GM10847 (cell line): ENCODE data around the gene VAX1.

Source experiments
- POLR2A ChIP-seq: IDR thresholded peaks from 2 replicates; pipeline ENCODE4 v1.6.1; 2011; ENCODE audit not compliant: insufficient read length; ENCODE audit errors: extremely low read depth

The VAX1 gene

GRCh38 chr10:117137911-117138642 is at the start of gene VAX1:
VAX1 (minus strand) TSS chr10:117138270; CDS start chr10:117138056, 214 bp downstream.
- no peak for TF ChIP-seq POLR2A

GRCh38 chr10:117186832-117187615 is 49.0 kb upstream of the VAX1 start:
- no peak for TF ChIP-seq POLR2A

GRCh38 chr10:117184821-117185220 is 46.8 kb upstream of the VAX1 start:
- TF ChIP-seq POLR2A: no peak

GRCh38 chr10:117184296-117184695 is 46.2 kb upstream of the VAX1 start:
- no peak for TF ChIP-seq POLR2A

GRCh38 chr10:117178190-117178589 is 40.1 kb upstream of the VAX1 start:
- TF ChIP-seq POLR2A: no peak

- no peak for TF ChIP-seq POLR2A
Measured at GRCh38 chr10:117175901-117176534, 37.9 kb upstream of the VAX1 start.

GRCh38 chr10:117175215-117175900 is 37.3 kb upstream of the VAX1 start:
- no peak for TF ChIP-seq POLR2A

- TF ChIP-seq POLR2A: no peak
Measured at GRCh38 chr10:117174439-117175214, 36.6 kb upstream of the VAX1 start.

- TF ChIP-seq POLR2A: no peak
Measured at GRCh38 chr10:117170244-117170643, 32.2 kb upstream of the VAX1 start.

GRCh38 chr10:117169480-117169879 is 31.4 kb upstream of the VAX1 start:
- no peak for TF ChIP-seq POLR2A

- no peak for TF ChIP-seq POLR2A
Measured at GRCh38 chr10:117168729-117169128, 30.7 kb upstream of the VAX1 start.

GRCh38 chr10:117167789-117168674 is 30.0 kb upstream of the VAX1 start:
- no peak for TF ChIP-seq POLR2A

GRCh38 chr10:117167346-117167788 is 29.3 kb upstream of the VAX1 start:
- TF ChIP-seq POLR2A: no peak
